Transverse colon (tissue), 4 donors: ENCODE results near the gene PDXK. TPM values are rescaled to one million over a fixed set of nuclear protein-coding genes. Genes with fewer than 3 reads are reported as not detected.

Experiments used
- DNase-seq: peaks from one replicate; pipeline ENCODE4 v3.0.0-alpha.2; 2019
- H3K27ac ChIP-seq, 4 donors: fragments of 200-600 bp; sonication (generic); 2 replicates each; pipeline ENCODE4 v1.5.1; 2016 to 2018; ENCODE audit warnings: inconsistent platforms in 4 of 4
- H3K27me3 ChIP-seq: fragments of 200-600 bp; sonication (generic); 2 replicates; pipeline ENCODE4 v1.5.1; 2017; ENCODE audit warnings: inconsistent platforms
- H3K36me3 ChIP-seq, 4 donors: fragments of 200-600 bp; sonication (generic); 2 replicates each; pipeline ENCODE4 v1.5.1; 2017 to 2019; ENCODE audit warnings: inconsistent platforms in 4 of 4
- H3K4me1 ChIP-seq, 4 donors: fragments of 200-600 bp; sonication (generic); 2 replicates each; pipeline ENCODE4 v1.5.1; 2017 to 2020; ENCODE audit warnings: inconsistent platforms in 4 of 4
- H3K4me3 ChIP-seq, 4 donors: fragments of 200-600 bp; sonication (generic); 1 replicate in 1 of 4; 2 replicates in 3 of 4; pipeline versions ENCODE4 v1.5.1 to v1.6.1; 2017 to 2019; ENCODE audit warnings: inconsistent platforms in 4 of 4
- H3K9me3 ChIP-seq, 2 donors: fragments of 200-600 bp; sonication (generic); 2 replicates each; pipeline ENCODE4 v1.5.1; 2017 to 2019; ENCODE audit warnings: inconsistent platforms in 2 of 2
- CTCF ChIP-seq, 5 experiments: fragments of 200-600 bp in 3 of 5; fragments of 450-650 bp in 2 of 5; sonication (generic) in 3 of 5; IDR thresholded peaks; 1 replicate in 2 of 5; 2 replicates in 3 of 5; pipeline ENCODE4 v1.5.1; 2016 to 2017; ENCODE audit warnings: antibody characterized with exemption in 5 of 5, inconsistent platforms in 3 of 5, mild to moderate bottlenecking in 2 of 5, moderate library complexity in 1 of 5
- EP300 ChIP-seq: sonication (generic); formaldehyde crosslinking; IDR thresholded peaks from one replicate; pipeline ENCODE4 v1.6.1; 2017; ENCODE audit warnings: antibody characterized with exemption, low read depth
- POLR2A ChIP-seq: fragments of 450-650 bp; IDR thresholded peaks from one replicate; pipeline ENCODE4 v1.6.1; 2016; ENCODE audit warnings: antibody characterized with exemption, mild to moderate bottlenecking, moderate library complexity
- POLR2AphosphoS5 ChIP-seq, 3 donors: sonication (generic); formaldehyde crosslinking; IDR thresholded peaks; one replicate each; pipeline ENCODE4 v1.6.1; 2016; ENCODE audit warnings: antibody characterized with exemption in 3 of 3
- WGBS, 2 donors: methylation state at CpG; one replicate each; pipeline ENCODE4 v1.1.5; 2018; ENCODE audit warnings: low coverage in 1 of 2; 5-methylcytosine and 5-hydroxymethylcytosine counted together
- in situ Hi-C, 4 donors: fragments of 200-750 bp; cut with MboI; loops; one replicate each; pipeline versions ENCODE4 v1.15.0 to v1.15.1; 2017; ENCODE audit warnings: low sequenced_read_pairs in 3 of 4, low pct_ligation_motif_present in 1 of 4, low pct_unique_long_range_greater_than_20kb in 1 of 4
- intact Hi-C: fragments of 100-400 bp; cut with DNase I; formaldehyde crosslinking; loops from one replicate; pipeline ENCODE4 v1.15.1; 2023; ENCODE audit warnings: low total_unique reads
- small RNA-seq, 4 donors: library from RNA; depleted of rRNA; stranded (forward); fragments of <200 nt; gene quantifications; one replicate each; pipeline ENCODE3, GENCODE V24; 2016
- total RNA-seq, 4 donors: library from RNA; depleted of rRNA; stranded (reverse); fragments of >200 nt; gene quantifications; one replicate each; pipeline ENCODE4 v1.1.0, GENCODE V29; 2016

The PDXK gene
- total RNA-seq, 4 donors from 2014 or later = 85.8 to 117 (median 103) TPM

DNA sequence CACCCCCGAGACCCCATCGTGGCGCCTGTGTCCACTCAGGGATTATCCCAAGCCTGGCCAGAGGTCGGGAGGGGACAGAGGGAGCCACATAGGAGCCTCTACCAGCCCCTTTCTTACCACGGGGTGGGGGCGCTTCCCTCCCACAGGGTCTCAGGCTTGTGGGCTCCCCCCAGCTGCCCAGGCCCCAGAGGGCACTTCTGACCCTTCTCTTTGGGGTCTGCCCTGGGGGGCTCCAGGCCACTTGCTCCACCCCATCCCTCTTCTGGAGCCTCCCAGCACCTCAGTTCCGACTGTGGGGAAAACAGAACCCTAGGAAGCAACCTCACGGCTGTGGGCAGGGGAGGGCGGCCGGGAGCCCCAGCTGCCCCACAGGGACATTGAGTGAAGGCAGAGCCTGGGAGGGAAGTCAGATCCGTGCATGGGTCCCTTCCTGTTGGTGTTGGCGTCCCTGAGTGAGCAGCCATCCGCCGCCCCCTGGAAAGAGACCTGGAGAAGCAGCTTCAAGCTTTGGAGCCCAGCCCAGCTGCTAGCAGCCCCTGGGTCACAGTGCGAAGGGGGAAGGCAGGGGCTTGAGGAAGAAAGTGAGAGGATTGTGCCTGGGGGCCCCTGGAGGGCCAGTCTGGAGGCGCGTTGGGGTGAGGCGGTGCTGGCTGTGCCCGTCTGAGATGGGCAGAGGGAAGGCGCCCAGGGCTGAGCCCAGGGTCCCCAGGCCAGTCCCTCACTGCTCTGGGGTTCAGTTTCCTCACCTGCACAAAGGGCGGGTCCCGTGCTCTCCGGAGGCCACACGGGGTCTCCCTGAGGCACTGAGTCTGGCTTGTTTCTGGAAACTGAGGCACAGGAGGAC, 92.6 kb downstream of the PDXK start:
- peaks cover 7 to 37% (median 27%) of the 10 kb centered on the region in 4 donors for H3K4me1 ChIP-seq
- DNase-seq = no peak
- in situ Hi-C loops (loop anchor here in 2 of 4 donors (25.0 kb wide), 2 partner anchors 126 to 176 kb away; no protein-coding TSS in a partner anchor), intact Hi-C loops (no loop called here)
- peak overlapping the region in 1 of 4 donors; percentile 54 for H3K27ac ChIP-seq
- no peak for TF ChIP-seq POLR2AphosphoS5 (IDR thresholded peaks at IDR 0.05)
- TF ChIP-seq CTCF (IDR thresholded peaks at IDR 0.05) = no peak
- TF ChIP-seq POLR2A = no peak
- no peak for TF ChIP-seq EP300
- peak overlapping the region in 2 of 4 donors; percentile 9 to 24 for H3K4me3 ChIP-seq
- no peaks in the 10 kb centered on the region for H3K27me3 ChIP-seq
- WGBS, 2 donors = 65% methylated on average over 21 of the region's 24 CpGs; no CpG with 5 or more reads in 1 of the 2 donors
- H3K36me3 ChIP-seq = no peaks in the 10 kb centered on the region
- H3K9me3 ChIP-seq = no peaks in the 10 kb centered on the region

Small RNA genes lying within 50 kb of the gene (small RNA-seq; reads per million reads assigned to genes)
- 0 reads per million in 4 donors for gene AP001052.1

Other genes with a start within 250 kb of the PDXK start
- under 1 TPM in 2 of 4 donors, not detected in 2; 0.48 to 0.82 TPM for gene HSF2BP, start 59.6 kb upstream of the PDXK start, total RNA-seq
- 10 to 100 TPM in 3 of 4 donors, 1 to 10 TPM in 1; 6.0 to 15.4 (median 12.0) TPM for gene RRP1B, start 59.6 kb upstream of the PDXK start, total RNA-seq
- gene CSTB, start 57.2 kb downstream of the PDXK start, total RNA-seq = 10 to 100 TPM; 16.1 to 61.7 (median 19.6) TPM
- 10 to 100 TPM in 2 of 4 donors, 1 to 10 TPM in 2; 5.2 to 26.1 (median 11.1) TPM for gene RRP1, start 70.4 kb downstream of the PDXK start, total RNA-seq
- gene AGPAT3, start 146.1 kb downstream of the PDXK start, total RNA-seq = 100 to 1,000 TPM in 1 of 4 donors, 10 to 100 TPM in 3; 59.9 to 116 (median 85.3) TPM